Measurements from ENCODE around the gene FEZF1. TPM values are rescaled to one million over a fixed set of nuclear protein-coding genes. Genes with fewer than 3 reads are reported as not detected.

FEZF1 gene
- total and polyA plus RNA-seq, 3 donors from 2014 or later = 3.1 to 9.8 (median 5.6) TPM

GRCh38 chr7:122261016-122261415 lies 43.5 kb downstream of the FEZF1 start:
- Histone ChIP-seq H3K4me3 (no peak overlapping the region), H3K9me3 (no peaks in the 10 kb centered on the region), H3K36me3 (ENCODE audit: low read depth, missing control alignments) (no peaks in the 10 kb centered on the region), H3K27me3 (no peaks in the 10 kb centered on the region), H3K4me1 (no peaks in the 10 kb centered on the region), H3K27ac (no peak overlapping the region)
- intact Hi-C loops (cut with DNase I; ENCODE audit: low total_unique reads) = no loop called here
- TF ChIP-seq, protein P1, sequence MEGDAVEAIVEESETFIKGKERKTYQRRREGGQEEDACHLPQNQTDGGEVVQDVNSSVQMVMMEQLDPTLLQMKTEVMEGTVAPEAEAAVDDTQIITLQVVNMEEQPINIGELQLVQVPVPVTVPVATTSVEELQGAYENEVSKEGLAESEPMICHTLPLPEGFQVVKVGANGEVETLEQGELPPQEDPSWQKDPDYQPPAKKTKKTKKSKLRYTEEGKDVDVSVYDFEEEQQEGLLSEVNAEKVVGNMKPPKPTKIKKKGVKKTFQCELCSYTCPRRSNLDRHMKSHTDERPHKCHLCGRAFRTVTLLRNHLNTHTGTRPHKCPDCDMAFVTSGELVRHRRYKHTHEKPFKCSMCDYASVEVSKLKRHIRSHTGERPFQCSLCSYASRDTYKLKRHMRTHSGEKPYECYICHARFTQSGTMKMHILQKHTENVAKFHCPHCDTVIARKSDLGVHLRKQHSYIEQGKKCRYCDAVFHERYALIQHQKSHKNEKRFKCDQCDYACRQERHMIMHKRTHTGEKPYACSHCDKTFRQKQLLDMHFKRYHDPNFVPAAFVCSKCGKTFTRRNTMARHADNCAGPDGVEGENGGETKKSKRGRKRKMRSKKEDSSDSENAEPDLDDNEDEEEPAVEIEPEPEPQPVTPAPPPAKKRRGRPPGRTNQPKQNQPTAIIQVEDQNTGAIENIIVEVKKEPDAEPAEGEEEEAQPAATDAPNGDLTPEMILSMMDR (IDR thresholded peaks at IDR 0.05) = no peak
- TF ChIP-seq POLR2A (IDR thresholded peaks at IDR 0.05) = no peak
- no peak for DNase-seq

DNA sequence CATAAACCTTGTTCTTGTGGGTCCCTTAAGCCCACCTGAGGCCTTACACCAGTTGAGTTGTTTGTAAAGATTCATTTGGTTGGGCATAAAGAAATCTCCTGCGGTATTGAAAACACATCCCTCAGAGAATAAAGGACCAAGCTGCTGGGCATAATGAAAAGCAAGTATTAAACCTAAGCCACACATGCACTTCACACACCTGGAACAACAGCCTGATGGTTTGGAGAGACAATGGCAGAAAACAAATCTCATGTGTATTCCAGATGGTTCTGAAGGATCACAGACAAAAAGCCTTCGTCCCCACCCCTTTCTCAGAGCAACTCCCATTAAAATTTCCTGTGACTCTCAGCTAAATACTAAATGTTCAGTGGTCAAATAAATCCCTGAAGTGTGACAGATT lies 44.2 kb downstream of the FEZF1 start:
- no peaks in the 10 kb centered on the region for H3K36me3 ChIP-seq (ENCODE audit: low read depth, missing control alignments)
- H3K4me3 ChIP-seq = no peak overlapping the region
- intact Hi-C loops (cut with DNase I; ENCODE audit: low total_unique reads) = no loop called here
- H3K4me1 ChIP-seq = no peaks in the 10 kb centered on the region
- WGBS, 2 donors = 43 to 55% methylated on average over 2 of the region's 2 CpGs
- no peak for DNase-seq
- TF ChIP-seq, protein P1 (IDR thresholded peaks at IDR 0.05) = no peak
- no peak for TF ChIP-seq POLR2A (IDR thresholded peaks at IDR 0.05)
- H3K27me3 ChIP-seq = no peaks in the 10 kb centered on the region
- no peak overlapping the region for H3K27ac ChIP-seq
- H3K9me3 ChIP-seq = no peaks in the 10 kb centered on the region

- intact Hi-C loops (cut with DNase I; ENCODE audit: low total_unique reads) = no loop called here
- no peaks in the 10 kb centered on the region for H3K36me3 ChIP-seq (ENCODE audit: low read depth, missing control alignments)
- no peak overlapping the region for H3K27ac ChIP-seq
- WGBS, 2 donors = 76 to 78% methylated on average over 2 of the region's 2 CpGs
- no peak overlapping the region for H3K4me3 ChIP-seq
- H3K9me3 ChIP-seq = no peaks in the 10 kb centered on the region
- no peaks in the 10 kb centered on the region for H3K4me1 ChIP-seq
- no peak for DNase-seq
- H3K27me3 ChIP-seq = no peaks in the 10 kb centered on the region
- no peak for TF ChIP-seq POLR2A (IDR thresholded peaks at IDR 0.05)
- TF ChIP-seq, protein P1 (IDR thresholded peaks at IDR 0.05) = no peak
Measured at GRCh38 chr7:122258971-122259370, 45.6 kb downstream of the FEZF1 start.

DNA sequence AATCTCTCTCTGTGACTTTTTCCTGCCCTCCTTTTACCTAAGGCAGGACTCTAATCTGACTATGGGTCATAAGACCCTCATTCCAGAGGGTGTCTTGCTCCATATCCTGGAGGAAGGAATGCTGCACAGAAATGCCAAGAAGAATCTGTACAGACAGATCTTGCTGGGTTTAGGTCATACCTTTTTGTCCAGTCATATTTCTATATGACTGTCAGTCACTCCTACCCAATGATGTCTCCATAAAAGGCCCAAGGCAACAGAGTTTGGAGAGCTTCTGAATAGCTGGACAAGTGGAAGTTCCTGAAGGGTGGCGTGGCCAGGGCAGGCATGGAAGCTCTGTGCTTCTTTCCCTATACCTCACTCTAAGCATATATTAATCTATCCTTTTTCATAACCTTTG lies 47.5 kb downstream of the FEZF1 start:
- Histone ChIP-seq H3K27ac (no peak overlapping the region), H3K36me3 (ENCODE audit: low read depth, missing control alignments) (no peaks in the 10 kb centered on the region), H3K27me3 (no peaks in the 10 kb centered on the region), H3K4me1 (no peaks in the 10 kb centered on the region), H3K9me3 (no peaks in the 10 kb centered on the region), H3K4me3 (no peak overlapping the region)
- WGBS, 2 donors = 86 to 89% methylated on average over 1 of the region's 1 CpG
- TF ChIP-seq, protein P1 (IDR thresholded peaks at IDR 0.05) = no peak
- no peak for TF ChIP-seq POLR2A (IDR thresholded peaks at IDR 0.05)
- DNase-seq = no peak
- intact Hi-C loops (cut with DNase I; ENCODE audit: low total_unique reads) = no loop called here

DNA sequence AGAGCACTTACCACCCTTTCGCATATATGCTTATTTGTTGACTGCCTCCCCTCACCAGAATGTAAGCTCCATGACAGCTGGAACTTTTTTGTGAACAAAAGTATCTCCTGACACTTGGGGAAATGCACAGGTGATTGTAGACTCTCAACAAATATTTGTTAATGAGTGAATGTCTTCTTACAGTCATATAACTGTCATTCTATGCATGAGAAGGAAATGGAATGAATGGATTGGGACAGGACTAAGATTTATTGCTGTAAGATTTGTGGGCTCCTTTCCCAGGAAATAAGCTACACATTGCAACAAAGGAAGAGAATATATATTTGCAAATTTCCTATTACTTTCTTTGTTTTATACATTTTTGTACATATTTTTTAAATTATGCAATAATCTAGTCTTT lies 48.5 kb downstream of the FEZF1 start:
- Histone ChIP-seq H3K36me3 (ENCODE audit: low read depth, missing control alignments) (no peaks in the 10 kb centered on the region), H3K9me3 (no peaks in the 10 kb centered on the region), H3K4me3 (no peak overlapping the region), H3K27me3 (no peaks in the 10 kb centered on the region), H3K27ac (no peak overlapping the region), H3K4me1 (no peaks in the 10 kb centered on the region)
- DNase-seq = no peak
- 75 to 84% methylated on average over 1 of the region's 1 CpG for WGBS, 2 donors
- TF ChIP-seq, protein P1 (IDR thresholded peaks at IDR 0.05) = no peak
- no peak for TF ChIP-seq POLR2A (IDR thresholded peaks at IDR 0.05)
- intact Hi-C loops (cut with DNase I; ENCODE audit: low total_unique reads) = no loop called here

Data from testis (tissue), 3 donors.